Head of caudate nucleus (tissue), 42 donors: ENCODE data around the gene PRKCB.
A peak's percentile ranks its signal among the peaks of the same experiment; 100 is the strongest.
"Not testable (repeated sequence)": the region's sequence is repeated elsewhere in the genome, so short reads cannot be mapped to it uniquely, and the experiment has no call there.

Experiments
- DNase-seq, 42 donors: peaks; one replicate each; pipeline versions ENCODE4 v3.0.0 to v3.0.0-alpha.2; 2020 to 2021; ENCODE audit warnings: mixed read lengths in 7 of 42
- intact Hi-C: fragments of 100-400 bp; cut with DNase I; formaldehyde crosslinking; loops from one replicate; pipeline ENCODE4 v1.15.0; 2022

Gene PRKCB

GRCh38 chr16:23896832-23897821 lies 61.3 kb downstream of the PRKCB start:
- peak in 2 of 42 donors; percentile 10 to 13 for DNase-seq
- intact Hi-C loops = no loop called here

- peak in 1 of 42 donors; percentile 16 for DNase-seq
- intact Hi-C loops = no loop called here
These were observed 63.1 kb downstream of the PRKCB start for GRCh38 chr16:23898682-23899430.

GRCh38 chr16:23899869-23900268 lies 64.1 kb downstream of the PRKCB start:
- peak in 2 of 42 donors; percentile 10 to 17 for DNase-seq
- intact Hi-C loops = no loop called here

- intact Hi-C loops = no loop called here
- peak in 1 of 42 donors; percentile 17 for DNase-seq
These were observed 64.8 kb downstream of the PRKCB start for GRCh38 chr16:23900480-23901177.

- peak in 3 of 42 donors; percentile 25 to 37 (median 33) for DNase-seq
- intact Hi-C loops = no loop called here
These were observed 65.6 kb downstream of the PRKCB start for GRCh38 chr16:23901178-23902033.

GRCh38 chr16:23902034-23902747 lies 66.4 kb downstream of the PRKCB start:
- DNase-seq = peak in 2 of 42 donors; percentile 18 to 21
- intact Hi-C loops = no loop called here

- intact Hi-C loops = no loop called here
- peak in 12 of 42 donors; percentile 22 to 67 (median 41) for DNase-seq
These were observed 67.1 kb downstream of the PRKCB start for GRCh38 chr16:23902748-23903414.

GRCh38 chr16:23905027-23905426 lies 69.2 kb downstream of the PRKCB start:
- intact Hi-C loops = no loop called here
- peak in 2 of 42 donors; percentile 25 to 36 for DNase-seq

GRCh38 chr16:23907457-23907902 lies 71.7 kb downstream of the PRKCB start:
- intact Hi-C loops = no loop called here
- peak in 1 of 42 donors; percentile 29 for DNase-seq

- DNase-seq = peak in 15 of 42 donors; percentile 14 to 68 (median 36)
- intact Hi-C loops = no loop called here
These were observed 72.1 kb downstream of the PRKCB start for GRCh38 chr16:23907903-23908302.

GRCh38 chr16:23908790-23909189 lies 73.0 kb downstream of the PRKCB start:
- intact Hi-C loops = no loop called here
- DNase-seq = no peak

GRCh38 chr16:23909792-23910418 lies 74.1 kb downstream of the PRKCB start:
- intact Hi-C loops = no loop called here
- DNase-seq = peak in 1 of 42 donors; percentile 30

GRCh38 chr16:23914946-23915530 lies 79.3 kb downstream of the PRKCB start:
- peak in 1 of 42 donors; percentile 33 for DNase-seq
- intact Hi-C loops = no loop called here

GRCh38 chr16:23916552-23916951 lies 80.8 kb downstream of the PRKCB start:
- DNase-seq, intact Hi-C loops: not testable (repeated sequence)

- intact Hi-C loops = no loop called here
- no peak for DNase-seq
These were observed 81.8 kb downstream of the PRKCB start for GRCh38 chr16:23917621-23918020.

- DNase-seq = peak in 33 of 42 donors; percentile 33 to 84 (median 59)
- intact Hi-C loops = no loop called here
These were observed 84.7 kb downstream of the PRKCB start for GRCh38 chr16:23920446-23920845.
